Measurements from ENCODE around the gene HLA-DQB1.

GRCh38 chr6:32664354-32664753, 2.1 kb downstream of the HLA-DQB1 start:
- TF ChIP-seq, protein P1, sequence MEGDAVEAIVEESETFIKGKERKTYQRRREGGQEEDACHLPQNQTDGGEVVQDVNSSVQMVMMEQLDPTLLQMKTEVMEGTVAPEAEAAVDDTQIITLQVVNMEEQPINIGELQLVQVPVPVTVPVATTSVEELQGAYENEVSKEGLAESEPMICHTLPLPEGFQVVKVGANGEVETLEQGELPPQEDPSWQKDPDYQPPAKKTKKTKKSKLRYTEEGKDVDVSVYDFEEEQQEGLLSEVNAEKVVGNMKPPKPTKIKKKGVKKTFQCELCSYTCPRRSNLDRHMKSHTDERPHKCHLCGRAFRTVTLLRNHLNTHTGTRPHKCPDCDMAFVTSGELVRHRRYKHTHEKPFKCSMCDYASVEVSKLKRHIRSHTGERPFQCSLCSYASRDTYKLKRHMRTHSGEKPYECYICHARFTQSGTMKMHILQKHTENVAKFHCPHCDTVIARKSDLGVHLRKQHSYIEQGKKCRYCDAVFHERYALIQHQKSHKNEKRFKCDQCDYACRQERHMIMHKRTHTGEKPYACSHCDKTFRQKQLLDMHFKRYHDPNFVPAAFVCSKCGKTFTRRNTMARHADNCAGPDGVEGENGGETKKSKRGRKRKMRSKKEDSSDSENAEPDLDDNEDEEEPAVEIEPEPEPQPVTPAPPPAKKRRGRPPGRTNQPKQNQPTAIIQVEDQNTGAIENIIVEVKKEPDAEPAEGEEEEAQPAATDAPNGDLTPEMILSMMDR (conservative IDR thresholded peaks at IDR 0.05; ENCODE audit: low read depth, low read length): no peak
- no peak for TF ChIP-seq EZH2phosphoT487 (IDR thresholded peaks at IDR 0.05; ENCODE audit: borderline replicate concordance, low read length)
- TF ChIP-seq EZH2 (IDR thresholded peaks at IDR 0.05; ENCODE audit: low read length, unreplicated experiment): no peak

Data from PC-3 (cell line).